Adipocyte (in vitro differentiated cells): Measurements from ENCODE around the gene TAF1D.

ENCODE experiments used
- DNase-seq: peaks from one replicate; pipeline ENCODE4 v3.0.0-alpha.2; 2015; ENCODE audit warnings: low read depth
- H3K27me3 ChIP-seq: replicated peaks from 2 replicates; pipeline ENCODE4 v1.7.0; 2013; ENCODE audit warnings: mild to moderate bottlenecking, low read length, moderate library complexity; ENCODE audit not compliant: control insufficient read depth, insufficient read depth
- H3K36me3 ChIP-seq: 2 replicates; pipeline ENCODE4 v1.7.0; 2013; ENCODE audit warnings: low read length, mild to moderate bottlenecking, moderate library complexity; ENCODE audit not compliant: control insufficient read depth, insufficient read depth, severe bottlenecking
- H3K4me1 ChIP-seq: 2 replicates; pipeline ENCODE4 v1.7.0; 2013; ENCODE audit warnings: mild to moderate bottlenecking, low read length, moderate library complexity; ENCODE audit not compliant: control insufficient read depth, insufficient read depth
- H3K4me3 ChIP-seq: 2 replicates; pipeline ENCODE4 v1.7.0; 2013; ENCODE audit warnings: mild to moderate bottlenecking, low read length, moderate library complexity
- H3K9ac ChIP-seq: 2 replicates; pipeline ENCODE4 v1.7.0; 2013; ENCODE audit warnings: mild to moderate bottlenecking, low read length, moderate library complexity
- H3K9me3 ChIP-seq: 2 replicates; pipeline ENCODE4 v1.7.0; 2013; ENCODE audit warnings: mild to moderate bottlenecking, low read length, moderate library complexity; ENCODE audit not compliant: control insufficient read depth

The TAF1D gene

DNA sequence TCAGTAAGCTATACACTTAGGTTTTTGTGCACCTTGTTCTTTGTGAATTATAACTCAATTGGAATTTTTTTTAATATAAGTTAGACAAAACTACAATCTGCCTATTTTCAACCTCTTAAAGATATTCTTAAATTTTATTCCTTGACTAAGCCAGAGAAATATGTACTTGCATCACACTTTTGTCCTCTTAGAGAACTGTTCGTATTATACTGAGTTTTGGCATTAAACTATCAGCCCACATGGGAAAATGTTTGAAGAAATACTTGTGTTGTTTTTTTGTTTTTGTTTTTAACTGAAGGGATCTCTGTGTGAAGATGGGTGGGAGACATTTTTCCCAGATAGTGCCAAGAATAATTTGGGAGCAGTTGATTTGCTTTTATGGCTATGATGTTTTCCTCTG is 54.5 kb downstream of the TAF1D start:
- Histone ChIP-seq H3K4me3 (peak overlapping the region; percentile 68), H3K36me3 (peaks cover 63% of the 10 kb centered on the region), H3K27me3 (no peaks in the 10 kb centered on the region), H3K9ac (peak overlapping the region; percentile 80), H3K4me1 (peaks cover 20% of the 10 kb centered on the region), H3K9me3 (no peaks in the 10 kb centered on the region)
- peak; percentile 84 for DNase-seq

DNA sequence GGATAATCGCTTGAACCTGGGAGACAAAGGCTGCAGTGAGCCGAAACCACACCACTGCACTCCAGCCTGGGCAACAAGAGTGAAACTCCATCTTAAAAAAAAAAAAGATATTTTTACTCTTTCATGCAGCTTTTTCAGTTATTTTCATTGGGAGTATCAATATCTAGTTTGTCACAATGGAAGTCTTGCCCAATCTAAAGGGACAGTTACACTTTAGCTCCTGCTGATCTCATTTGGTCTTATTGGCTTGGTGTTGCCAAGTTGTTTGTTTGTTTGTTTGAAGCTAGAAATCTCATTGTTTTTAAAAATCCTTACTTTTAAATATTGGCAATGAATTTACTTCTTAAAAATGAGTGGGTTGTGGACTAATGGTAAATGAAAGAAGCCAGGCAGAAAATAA is 55.1 kb downstream of the TAF1D start:
- DNase-seq: peak; percentile 19
- Histone ChIP-seq H3K4me1 (peaks cover 20% of the 10 kb centered on the region), H3K36me3 (peaks cover 57% of the 10 kb centered on the region), H3K9me3 (no peaks in the 10 kb centered on the region), H3K27me3 (no peaks in the 10 kb centered on the region), H3K9ac (peak overlapping the region; percentile 80), H3K4me3 (peak overlapping the region; percentile 68)
